Activated T-cell treated with anti-CD3 and anti-CD28 coated beads for 1 hour (primary cell): ENCODE results near the gene ARRDC4.
"Not testable (repeated sequence)": the region's sequence is repeated elsewhere in the genome, so short reads cannot be mapped to it uniquely, and the experiment has no call there.

ENCODE experiments used
- DNase-seq: peaks from one replicate; pipeline ENCODE4 v3.0.0-alpha.2; 2020; ENCODE audit warnings: low read depth

Gene ARRDC4

DNA sequence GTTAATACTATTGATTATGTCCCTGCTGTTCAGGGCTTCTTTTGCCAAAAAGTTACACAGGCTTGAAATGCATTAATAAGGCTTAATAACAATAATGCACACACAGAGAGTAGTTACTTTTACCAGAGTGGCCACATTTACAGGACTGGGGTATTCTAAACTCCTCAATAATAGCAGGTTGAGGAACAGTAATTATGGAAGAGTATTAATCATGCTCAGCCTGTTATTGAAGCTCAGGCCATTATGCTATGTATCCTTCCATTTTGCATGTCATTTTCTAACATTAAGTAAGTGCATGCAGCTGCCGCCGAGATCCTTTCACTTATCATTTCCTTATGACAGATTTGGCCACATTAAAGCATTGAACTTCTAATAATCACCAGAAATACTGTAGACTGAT lies 5.7 kb downstream of the ARRDC4 start:
- no peak for DNase-seq

GRCh38 chr15:97966924-97967620 lies 6.6 kb downstream of the ARRDC4 start:
- DNase-seq: no peak

GRCh38 chr15:97967881-97968280 lies 7.4 kb downstream of the ARRDC4 start:
- no peak for DNase-seq

GRCh38 chr15:97968380-97968779 lies 7.9 kb downstream of the ARRDC4 start:
- no peak for DNase-seq

DNA sequence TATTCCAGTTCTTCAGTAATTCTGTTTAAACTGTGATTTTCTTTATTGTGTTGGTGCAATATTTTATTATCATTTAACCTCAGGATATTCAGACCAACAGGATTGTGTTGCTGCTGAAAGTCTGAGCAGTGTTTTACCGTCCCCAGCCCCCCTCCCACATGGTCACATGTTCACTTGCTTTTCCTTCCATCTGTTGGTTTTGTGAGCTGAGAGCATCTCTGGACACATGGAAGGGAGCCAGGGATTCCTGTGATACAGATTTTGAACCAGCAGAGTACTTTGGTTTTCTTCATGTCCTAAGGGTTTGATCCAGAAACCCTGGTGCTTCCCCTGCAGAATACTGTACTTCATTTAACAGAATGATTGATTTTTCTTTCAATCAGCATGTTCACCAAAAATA lies 11.9 kb downstream of the ARRDC4 start:
- DNase-seq: no peak

DNA sequence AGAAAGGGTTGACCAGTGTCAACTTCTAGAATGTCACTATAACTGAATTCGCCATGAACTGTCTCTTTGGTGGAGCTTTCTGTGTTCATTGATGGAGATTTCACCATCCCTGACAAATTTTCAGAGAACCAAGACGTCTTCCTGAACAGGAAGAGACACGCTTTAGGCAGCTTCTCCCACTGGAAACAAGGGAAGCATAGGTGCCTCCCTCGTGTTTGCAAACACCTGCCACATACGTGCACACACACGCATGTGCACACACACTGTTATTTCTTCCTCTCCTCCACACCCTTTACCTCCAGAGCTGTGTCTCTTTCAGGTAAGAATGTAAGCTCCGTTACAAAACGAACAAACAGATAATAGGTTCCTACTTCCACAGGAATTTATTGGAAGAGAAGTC lies 15.6 kb downstream of the ARRDC4 start:
- DNase-seq: no peak

DNA sequence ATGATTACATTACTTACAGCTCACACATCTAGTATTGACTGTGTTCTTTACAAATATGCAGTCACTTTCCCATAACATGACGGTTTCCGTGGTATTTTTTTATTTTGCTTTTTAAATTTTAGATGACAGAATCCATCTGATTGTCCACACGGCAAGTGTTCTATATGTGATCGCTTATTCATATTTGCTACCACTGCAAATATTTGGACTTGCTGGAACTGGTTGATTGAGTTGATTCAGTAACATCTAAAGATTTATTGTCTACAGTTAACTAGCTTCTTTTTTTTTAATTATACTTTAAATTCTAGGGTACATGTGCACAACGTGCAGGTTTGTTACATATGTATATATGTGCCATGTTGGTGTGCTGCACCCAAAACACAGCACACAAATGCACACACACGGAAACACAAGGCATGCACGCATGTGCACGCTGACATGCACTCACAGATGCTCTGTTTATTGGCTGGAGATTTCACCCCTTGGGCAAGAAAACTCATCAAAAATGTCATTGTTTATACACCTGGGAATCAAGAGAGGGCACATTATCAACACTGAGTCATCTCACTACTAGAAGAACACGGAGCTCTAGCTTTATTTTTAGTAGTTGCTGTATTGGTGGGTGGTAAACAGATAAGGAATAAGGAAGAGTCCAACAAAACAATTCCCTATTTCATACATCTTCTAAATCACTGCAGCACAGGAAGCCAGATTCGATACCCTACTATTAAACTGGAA lies 16.4 kb downstream of the ARRDC4 start:
- DNase-seq: no peak

- no peak for DNase-seq
These were observed 17.2 kb downstream of the ARRDC4 start for GRCh38 chr15:97977734-97978133.

DNA sequence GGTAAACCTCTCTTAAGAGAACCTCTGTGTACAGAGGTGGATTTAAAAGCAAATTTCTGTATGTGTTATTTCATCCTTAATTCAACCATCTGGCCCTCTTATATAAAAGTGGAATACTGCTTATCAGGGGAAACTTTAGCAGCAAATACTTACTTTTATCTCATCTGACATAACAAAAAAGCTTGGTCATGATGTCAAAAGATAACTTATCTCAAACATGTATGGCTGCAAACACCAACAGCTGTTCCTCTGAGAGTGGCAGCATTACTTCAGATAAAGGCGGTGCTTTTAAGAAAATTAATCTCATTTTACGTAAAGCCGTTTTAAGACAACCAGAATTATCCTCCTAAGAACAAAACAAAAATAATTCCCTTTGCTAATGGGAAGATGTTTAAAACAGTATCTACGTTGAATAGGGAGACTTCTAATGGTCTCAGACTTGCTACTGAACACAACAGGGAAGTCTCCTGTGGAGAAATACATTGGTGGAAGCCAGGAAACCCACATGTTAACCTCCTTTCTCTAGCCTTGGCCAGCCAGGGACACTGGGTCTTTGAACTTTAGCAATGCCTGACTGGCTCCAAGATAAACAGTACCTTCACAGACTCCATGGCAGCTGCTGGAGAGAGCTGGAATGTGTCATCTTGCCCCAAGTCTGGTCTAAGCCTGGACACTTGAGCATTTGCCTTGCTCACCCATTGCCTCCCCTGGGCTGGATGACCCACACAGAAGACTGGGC lies 18.1 kb downstream of the ARRDC4 start:
- DNase-seq: no peak

GRCh38 chr15:97979140-97979520 lies 18.6 kb downstream of the ARRDC4 start:
- DNase-seq: no peak

GRCh38 chr15:97981058-97981457 lies 20.6 kb downstream of the ARRDC4 start:
- DNase-seq: no peak

DNA sequence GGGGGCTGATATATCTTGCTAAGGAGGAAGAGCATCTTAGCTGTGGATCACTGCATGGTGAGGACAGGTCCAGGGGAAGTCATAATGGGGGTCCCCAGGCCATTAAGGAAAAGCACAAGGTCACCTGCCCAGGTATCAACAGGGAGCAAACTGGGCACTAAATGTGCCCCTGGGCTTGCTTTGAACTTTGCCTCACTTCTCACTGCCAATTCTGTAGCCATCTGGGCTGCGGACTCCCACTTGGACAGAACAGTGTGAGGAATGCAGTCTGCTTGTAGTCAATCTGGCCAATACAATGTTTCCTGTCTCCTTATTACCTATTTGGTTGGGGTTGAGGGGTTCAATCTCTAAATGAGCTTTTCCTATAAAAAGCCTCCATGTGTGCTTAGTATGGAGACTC lies 21.3 kb downstream of the ARRDC4 start:
- DNase-seq: no peak

- no peak for DNase-seq
These were observed 23.7 kb downstream of the ARRDC4 start for GRCh38 chr15:97984157-97984556.

DNA sequence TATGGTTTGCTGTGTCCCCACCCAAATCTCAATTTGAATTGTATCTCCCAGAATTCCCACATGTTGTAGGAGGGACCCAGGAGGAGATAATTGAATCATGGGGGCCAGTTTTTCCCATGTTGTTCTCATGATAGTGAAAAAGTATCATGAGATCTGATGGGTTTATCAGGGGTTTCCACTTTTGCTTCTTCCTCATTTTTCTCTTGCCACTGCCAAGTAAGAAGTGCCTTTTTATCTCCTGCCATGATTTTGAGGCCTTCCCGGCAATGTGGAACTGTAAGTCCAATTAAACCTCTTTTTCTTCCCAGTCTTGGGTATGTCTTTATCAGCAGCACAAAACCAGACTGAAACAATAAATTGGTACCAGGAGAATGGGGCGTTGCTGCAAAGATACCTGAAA lies 25.5 kb downstream of the ARRDC4 start:
- DNase-seq: not testable (repeated sequence)

DNA sequence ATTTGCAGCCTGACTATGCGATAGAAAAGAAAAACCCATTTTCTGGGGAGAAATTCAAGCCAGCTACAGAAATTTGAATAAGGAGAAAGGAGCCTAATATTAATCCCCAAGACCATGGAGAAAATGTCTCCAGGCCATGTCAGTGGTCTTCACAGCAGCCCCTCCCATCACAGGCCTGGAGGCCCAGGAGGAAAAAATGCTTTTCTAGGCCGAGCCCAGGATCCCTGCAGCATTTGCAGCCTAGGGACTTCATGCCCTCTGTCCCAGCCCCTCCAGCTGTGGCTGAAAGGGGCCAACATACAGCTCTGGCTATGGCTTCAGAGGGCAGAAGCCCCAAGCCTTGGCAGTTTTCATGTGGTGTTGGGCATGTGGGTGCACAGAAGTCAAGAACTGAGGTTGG lies 26.3 kb downstream of the ARRDC4 start:
- DNase-seq: no peak

- no peak for DNase-seq
These were observed 28.8 kb downstream of the ARRDC4 start for GRCh38 chr15:97989299-97989698.

GRCh38 chr15:97991972-97992541 lies 31.6 kb downstream of the ARRDC4 start:
- no peak for DNase-seq

- DNase-seq: no peak
These were observed 32.3 kb downstream of the ARRDC4 start for GRCh38 chr15:97992823-97993222.

- no peak for DNase-seq
These were observed 32.8 kb downstream of the ARRDC4 start for GRCh38 chr15:97993310-97993738.

GRCh38 chr15:97994236-97994635 lies 33.7 kb downstream of the ARRDC4 start:
- DNase-seq: no peak

DNA sequence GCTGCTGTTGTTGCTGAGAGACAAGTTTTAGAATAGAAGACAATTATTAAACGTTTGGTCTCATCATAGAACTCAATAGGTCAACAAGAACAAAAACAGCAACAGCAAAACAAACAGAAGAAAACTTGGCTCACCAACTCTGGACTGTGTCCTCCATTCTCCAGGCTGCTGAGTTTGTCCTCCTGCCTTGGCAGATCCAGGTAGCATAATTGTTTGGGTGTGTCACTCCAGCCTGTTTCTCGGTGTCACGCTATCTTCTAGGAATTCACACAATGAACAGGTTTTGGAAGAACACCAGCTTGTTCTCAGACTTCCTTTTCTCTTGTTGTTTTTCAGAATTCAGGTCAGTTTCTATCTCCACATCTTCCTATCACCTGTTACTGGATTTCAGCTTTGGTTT lies 34.7 kb downstream of the ARRDC4 start:
- DNase-seq: no peak

- DNase-seq: no peak
These were observed 35.5 kb downstream of the ARRDC4 start for GRCh38 chr15:97995881-97996603.
